GM10266 (cell line): ENCODE measurements around the gene ZC3H8.

Experiments
- DNase-seq: peaks from one replicate; pipeline ENCODE4 v3.0.0; 2012; ENCODE audit errors: extremely low spot score
- TF ChIP-seq, protein P1 (sequence below): IDR thresholded peaks from 2 replicates; pipeline ENCODE4 v1.5.1; 2012; ENCODE audit warnings: mild to moderate bottlenecking, low read depth; ENCODE audit not compliant: control insufficient read depth, insufficient read depth; ENCODE audit errors: missing control alignments

Gene ZC3H8

GRCh38 chr2:112254466-112255240 is at the start of gene ZC3H8:
TSS of gene ZC3H8 (minus strand) at chr2:112255042. CDS start at chr2:112254981, 61 bp downstream.
- peak; percentile 97 for DNase-seq
- TF ChIP-seq, protein P1, sequence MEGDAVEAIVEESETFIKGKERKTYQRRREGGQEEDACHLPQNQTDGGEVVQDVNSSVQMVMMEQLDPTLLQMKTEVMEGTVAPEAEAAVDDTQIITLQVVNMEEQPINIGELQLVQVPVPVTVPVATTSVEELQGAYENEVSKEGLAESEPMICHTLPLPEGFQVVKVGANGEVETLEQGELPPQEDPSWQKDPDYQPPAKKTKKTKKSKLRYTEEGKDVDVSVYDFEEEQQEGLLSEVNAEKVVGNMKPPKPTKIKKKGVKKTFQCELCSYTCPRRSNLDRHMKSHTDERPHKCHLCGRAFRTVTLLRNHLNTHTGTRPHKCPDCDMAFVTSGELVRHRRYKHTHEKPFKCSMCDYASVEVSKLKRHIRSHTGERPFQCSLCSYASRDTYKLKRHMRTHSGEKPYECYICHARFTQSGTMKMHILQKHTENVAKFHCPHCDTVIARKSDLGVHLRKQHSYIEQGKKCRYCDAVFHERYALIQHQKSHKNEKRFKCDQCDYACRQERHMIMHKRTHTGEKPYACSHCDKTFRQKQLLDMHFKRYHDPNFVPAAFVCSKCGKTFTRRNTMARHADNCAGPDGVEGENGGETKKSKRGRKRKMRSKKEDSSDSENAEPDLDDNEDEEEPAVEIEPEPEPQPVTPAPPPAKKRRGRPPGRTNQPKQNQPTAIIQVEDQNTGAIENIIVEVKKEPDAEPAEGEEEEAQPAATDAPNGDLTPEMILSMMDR, result peak; percentile 41

- peak; percentile 21 for DNase-seq
- TF ChIP-seq, protein P1, result no peak
Measured at GRCh38 chr2:112304298-112304941, 49.6 kb upstream of the ZC3H8 start.

- no peak for DNase-seq
- TF ChIP-seq, protein P1, result no peak
Measured at GRCh38 chr2:112301973-112302372, 47.1 kb upstream of the ZC3H8 start.

DNA sequence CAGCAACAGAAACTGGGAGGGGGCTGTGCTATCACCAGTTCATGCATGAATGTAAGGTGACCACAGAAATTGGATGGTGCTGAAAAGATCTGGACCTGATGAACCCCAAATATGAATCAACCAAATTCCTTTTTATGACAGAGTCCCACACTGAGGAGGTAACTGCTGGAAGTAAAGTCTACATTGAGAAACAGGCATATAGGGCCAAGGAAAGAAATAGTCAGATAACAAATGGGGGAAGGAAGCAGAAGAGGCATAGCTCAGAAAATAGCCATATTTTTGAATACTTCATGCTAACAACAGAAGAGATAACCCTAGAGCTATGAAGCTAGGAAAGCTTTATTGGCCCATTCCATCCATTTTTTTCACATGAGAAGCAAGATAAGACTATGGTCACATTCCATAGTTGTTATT is 46.3 kb upstream of the ZC3H8 start:
- no peak for DNase-seq

DNA sequence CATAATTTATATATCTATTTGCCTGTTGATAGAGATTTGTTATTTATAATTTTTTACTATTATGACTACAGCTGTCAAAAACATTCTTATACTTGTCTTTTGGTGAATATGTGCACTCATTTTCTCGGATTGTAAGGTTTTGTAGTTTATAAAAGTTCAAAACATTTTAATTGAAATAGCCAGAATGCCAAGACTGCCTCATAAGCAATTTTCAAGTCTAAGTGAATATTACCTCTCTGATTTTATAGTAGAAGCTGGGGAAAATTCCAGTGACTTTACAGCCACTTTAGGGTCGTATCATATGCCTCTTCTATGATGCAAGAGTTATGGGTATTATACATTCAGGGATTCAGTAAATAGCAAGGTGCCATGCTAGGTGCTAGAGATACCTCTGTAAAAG is 41.6 kb upstream of the ZC3H8 start:
- no peak for DNase-seq
- TF ChIP-seq, protein P1, result no peak

More for the DNA sequence above, 46.3 kb upstream of the ZC3H8 start:
- TF ChIP-seq, protein P1, result no peak

DNA sequence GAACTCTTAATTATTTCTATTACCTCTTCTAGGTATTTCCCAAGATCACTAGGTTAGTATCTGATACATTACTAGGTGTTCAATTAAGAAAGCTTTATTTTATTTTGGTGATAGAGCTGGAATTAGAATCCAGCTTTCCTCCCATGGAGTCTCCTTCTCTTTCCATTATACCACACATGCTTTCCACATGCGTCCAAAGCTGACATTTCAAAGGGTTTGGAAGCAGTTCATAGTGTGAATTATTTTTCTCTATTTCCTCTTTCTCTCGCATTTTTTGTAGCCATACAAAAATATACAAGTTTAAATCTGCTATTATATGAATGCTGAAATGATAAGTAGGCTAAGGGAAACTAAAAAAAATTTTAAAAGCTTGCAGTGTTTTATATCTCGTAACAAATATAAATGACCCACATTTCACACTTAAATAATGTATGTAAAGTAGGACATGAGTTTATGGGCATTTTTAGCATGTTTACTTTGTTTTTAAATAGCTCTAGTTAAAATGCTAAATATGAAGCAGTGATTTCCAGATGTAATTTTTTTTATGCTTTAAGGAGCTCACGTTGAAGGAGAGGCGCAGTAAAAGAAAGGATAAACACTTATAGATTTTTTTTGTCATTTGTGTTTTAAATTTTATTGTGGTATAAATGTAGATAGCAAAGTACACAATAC is 40.7 kb upstream of the ZC3H8 start:
- DNase-seq, result no peak
- TF ChIP-seq, protein P1, result no peak
